ENCODE measurements around the gene UBP1.
"Not testable (repeated sequence)": the region's sequence is repeated elsewhere in the genome, so short reads cannot be mapped to it uniquely, and the experiment has no call there.

Gene UBP1, protein sequence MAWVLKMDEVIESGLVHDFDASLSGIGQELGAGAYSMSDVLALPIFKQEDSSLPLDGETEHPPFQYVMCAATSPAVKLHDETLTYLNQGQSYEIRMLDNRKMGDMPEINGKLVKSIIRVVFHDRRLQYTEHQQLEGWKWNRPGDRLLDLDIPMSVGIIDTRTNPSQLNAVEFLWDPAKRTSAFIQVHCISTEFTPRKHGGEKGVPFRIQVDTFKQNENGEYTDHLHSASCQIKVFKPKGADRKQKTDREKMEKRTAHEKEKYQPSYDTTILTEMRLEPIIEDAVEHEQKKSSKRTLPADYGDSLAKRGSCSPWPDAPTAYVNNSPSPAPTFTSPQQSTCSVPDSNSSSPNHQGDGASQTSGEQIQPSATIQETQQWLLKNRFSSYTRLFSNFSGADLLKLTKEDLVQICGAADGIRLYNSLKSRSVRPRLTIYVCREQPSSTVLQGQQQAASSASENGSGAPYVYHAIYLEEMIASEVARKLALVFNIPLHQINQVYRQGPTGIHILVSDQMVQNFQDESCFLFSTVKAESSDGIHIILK

DNA sequence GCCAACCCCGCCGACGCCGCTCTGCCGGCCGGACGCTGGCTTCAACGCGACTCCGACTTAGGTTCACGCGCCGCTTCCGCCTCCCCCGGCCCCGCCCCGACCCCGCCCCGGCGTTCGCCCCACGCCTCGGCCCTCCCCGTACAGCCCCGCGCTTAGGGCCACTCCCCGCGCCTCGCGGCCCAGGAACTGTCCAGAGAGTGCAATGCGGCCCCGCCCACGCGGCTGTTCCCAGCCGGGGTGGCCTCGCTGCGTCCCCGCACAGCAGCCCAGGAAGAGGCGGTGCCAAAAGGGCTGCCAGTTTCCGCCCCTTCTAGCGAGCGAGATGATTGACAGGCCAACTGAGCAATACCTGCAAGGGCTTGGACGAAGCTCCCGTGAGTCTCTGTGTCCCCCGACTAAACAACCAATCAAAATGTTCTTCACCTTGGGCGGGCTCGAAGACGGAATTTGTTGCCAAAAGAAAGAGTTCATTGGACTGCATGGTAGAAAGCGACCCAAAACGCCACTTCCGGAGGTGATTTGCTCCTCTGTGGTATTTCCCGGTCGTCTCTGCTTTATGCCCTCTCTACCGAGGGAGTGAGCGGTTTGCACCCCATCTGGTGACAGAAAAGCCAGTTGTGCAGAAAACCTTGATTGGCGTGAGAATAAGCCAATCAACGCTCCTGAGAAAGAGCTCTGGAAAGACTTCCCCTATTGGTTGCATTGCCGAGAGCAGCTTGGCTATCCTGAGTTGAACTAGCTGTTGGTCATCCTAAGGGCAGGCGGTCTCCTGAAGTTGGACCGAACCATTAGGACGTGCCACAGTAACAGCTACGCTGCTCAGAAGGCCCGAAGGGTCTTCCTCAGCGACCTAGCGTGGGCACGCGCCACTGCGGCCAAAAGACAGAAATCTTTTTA lies at the start of gene UBP1:
TSS of gene UBP1 (minus strand) at position 78 of the 897 bp plus-strand sequence. CDS start 557 bp downstream, outside the sequence.
- peak; percentile 100 for DNase-seq

DNA sequence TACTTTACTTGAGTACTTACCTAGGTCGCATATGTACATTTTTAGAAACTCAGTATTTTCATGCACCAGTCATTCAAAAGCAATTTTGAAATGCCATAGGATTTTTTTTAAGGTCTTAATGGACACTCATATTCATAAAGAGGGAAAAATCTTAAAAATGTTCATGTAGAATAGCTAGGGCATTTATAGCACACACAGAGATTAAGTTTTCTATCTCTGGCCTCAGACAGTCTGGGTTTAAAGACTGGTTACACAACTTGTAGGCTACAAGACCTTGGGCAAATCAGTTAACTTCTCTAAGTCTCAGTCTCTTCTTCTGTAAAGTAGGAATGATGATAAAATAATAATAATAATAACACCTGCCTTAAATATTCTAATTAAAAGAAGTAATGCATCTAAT lies 48.5 kb upstream of the UBP1 start:
- DNase-seq: no peak

DNA sequence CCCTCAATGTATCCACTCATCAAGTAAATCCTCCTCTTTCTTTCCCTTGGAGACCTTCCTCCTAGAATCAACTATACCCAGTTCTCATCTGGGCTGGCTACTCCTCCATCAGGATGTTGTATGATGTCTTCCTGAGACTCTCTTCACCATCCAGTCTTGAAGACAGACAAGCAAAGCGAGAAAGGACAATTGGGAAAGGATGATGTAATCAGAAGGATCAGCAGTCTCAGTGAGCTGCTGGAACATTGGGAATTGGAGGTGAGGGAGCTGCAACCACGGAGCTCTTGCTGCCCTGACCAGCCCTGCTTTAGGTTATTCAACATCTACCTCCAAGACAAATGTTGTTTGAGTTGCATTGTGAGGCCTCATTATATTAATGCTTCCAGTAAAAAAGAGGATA lies 48.0 kb upstream of the UBP1 start:
- DNase-seq: no peak

DNA sequence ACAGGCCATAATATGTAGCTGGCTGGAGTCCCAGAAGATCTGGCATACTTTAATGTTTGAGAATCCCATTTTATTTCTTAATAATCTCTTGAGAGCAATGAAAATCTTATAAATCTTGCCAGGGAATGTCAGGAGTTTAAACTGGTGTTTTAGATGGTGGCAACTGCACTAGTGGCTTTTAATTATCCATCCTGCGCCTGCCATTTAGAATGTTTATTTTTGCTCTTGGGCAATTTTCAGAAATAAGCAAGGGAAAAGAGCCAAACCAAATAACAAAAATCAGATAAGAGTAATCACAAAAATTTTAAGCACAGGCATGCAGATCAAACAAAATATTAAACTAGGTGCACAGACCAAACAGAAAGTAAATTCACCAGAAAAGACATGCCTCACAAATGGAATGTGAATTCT lies 41.9 kb upstream of the UBP1 start:
- no peak for DNase-seq

DNA sequence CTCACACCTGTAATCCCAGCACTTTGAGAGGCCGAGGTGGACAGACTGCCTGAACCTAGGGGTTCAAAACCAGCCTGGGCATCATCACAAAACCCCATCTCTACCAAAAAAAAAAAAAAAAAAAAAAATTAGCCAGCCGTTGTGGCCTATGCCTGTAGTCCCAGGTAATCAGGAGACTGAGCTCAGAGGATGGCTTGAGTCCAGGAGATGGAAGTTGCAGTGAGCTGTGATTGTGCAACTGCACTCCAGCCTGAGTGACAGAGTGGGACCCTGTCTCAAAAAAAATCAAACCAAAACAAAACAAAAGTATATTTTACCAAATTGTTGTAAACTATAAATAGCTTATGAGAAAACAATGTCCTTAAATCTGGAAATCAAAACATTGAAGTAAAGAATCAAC lies 34.7 kb upstream of the UBP1 start:
- no peak for DNase-seq

DNA sequence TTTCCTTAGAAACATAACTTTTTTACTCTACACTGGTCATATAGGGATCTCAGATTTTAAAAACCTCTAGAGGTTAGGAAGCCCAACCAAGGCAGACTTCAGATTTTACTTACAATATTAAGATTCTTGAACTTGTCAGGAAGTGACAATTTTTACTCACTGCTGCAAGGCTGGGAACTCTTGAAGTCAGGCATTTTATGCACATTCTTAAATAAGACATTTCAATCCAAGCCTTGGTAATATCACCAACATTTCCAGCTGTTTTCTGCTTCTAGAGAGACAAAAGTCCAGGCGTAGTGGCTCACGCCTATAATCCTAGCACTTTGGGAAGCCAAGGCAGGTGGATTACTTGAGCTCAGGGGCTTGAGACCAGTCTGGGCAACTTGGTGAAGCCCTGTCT lies 33.6 kb upstream of the UBP1 start:
- DNase-seq: no peak

DNA sequence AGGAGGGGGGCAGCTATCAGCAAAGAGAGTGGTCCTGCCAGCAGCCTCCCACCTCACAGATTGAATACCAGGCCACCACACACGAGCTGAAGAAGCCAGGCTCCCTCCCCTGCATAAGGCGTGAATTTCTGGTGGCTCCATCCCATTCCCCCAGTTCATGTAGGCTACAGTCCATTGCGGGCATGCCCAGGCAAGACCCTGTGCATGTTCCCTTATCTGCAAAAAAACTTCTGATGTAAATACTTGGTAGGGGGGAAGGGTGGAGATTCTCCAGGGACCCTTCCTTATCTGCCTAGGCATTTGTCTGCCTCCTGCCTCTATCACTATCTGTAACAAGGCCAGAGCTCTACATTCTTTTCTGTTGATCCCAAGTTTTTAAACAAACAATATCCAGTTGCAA lies 27.6 kb upstream of the UBP1 start:
- no peak for DNase-seq

DNA sequence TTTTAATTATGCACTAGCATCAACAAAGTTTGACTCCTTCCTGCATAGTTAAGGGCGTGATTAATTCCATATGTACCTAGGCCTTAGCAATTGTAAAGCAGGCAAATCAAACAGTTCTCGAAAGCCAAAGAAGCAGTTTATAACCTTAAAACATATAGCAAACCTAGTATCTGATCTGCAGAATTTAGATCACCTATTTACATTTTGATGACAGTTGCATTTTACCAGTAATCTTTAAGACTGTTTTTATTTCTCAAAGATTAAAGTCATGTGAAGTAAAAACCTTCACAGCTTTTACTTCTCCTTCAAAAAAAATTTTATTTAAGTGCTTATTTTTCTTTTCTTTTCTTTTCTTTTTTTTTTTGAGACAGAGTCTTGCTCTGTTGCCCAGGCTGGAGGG lies 20.9 kb upstream of the UBP1 start:
- no peak for DNase-seq

DNA sequence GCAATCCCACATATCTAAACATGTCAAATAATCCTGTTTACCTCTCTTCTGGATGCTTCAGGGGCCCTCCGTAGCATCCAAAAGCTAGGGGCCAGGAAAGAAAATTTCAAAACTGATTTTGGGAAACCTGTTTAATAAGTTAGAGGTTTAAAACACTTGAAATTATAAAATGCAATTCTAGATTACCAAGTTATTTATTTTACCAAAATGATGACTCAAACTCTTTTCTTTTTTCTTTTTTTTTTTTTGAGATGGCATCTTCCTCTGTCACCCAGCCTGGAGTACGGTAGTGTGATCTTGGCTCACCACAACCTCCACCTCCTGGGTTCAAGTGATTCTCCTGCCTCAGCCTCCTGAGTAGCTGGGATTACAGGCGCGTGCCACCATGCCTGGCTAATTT lies 19.4 kb upstream of the UBP1 start:
- DNase-seq: not testable (repeated sequence)

DNA sequence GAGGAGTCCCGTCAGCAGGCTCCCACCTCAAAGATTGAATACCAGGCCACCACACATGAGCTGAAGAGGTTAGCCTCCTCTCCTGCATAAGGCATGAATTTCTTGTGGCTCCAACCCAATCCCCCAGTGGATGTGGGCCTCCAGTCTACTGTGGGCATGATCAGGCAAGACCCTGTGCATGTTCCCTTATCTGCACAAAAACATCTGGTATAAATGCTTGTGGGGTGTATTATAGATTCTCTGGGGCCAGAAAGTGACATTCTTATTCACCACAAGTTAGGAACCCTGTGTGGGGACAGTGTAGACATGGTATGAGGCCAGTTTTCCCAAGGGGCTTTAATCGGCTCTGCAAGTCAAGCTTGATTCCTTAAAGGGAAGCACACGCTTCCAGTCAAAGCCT lies 18.2 kb upstream of the UBP1 start:
- DNase-seq: no peak

DNA sequence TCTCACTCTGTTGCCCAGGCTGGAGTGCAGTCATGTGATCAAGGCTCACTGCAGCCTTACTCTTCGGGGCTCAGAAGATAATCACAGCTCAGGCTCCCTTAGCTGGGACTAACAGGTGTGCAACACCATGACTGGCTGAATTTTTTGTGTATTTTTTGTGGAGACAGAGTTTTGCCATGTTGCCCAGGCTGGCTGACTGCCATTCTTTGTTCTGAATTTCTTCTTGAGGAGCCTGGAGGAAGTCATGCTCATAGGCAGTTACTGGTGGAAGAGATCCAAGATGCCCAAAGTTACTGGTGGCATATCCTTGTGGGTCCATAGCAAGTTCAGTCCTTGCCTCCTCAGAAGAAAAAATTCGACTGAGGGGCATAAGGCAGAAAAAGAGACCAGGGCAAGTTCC lies 16.6 kb upstream of the UBP1 start:
- no peak for DNase-seq

DNA sequence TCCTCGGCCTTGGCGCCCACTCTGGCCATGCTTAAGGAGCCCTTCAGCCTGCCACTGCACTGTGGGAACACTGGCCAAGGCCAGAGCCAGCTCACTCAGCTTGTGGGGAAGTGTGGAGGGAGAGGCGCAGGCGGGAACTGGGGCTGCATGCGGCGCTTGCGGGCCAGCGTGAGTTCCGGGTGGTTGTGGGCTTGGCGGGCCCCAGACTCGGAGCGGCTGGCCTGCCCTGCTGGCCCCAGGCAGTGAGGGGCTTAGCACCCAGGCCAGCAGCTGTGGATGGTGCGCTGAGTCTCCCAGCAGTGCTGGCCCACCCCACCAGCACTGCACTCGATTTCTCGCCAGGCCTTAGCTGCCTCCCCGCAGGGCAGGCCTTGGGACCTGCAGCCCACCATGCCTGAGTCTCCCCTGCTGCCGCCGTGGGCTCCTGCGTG lies 13.1 kb upstream of the UBP1 start:
- no peak for DNase-seq

DNA sequence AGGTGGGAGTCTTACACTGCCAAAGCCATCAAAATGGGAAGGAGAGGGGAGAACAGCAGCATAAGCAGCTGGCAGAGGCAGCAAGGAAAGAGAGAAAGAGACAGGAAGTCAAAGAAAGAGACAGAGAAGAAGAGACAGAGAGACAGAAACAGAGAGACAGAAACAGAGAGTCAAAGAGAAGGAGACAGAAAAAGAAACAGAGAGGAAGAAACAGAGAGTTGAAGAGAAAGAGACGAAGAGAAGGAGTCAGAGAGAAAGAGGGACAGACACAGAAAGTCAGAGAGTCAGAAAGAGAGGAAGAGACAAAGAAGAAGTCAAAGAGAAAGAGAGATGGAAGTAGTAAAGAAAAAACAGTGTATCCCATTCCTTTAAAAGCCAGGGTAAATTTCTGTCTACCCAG lies 11.8 kb upstream of the UBP1 start:
- DNase-seq: not testable (repeated sequence)

DNA sequence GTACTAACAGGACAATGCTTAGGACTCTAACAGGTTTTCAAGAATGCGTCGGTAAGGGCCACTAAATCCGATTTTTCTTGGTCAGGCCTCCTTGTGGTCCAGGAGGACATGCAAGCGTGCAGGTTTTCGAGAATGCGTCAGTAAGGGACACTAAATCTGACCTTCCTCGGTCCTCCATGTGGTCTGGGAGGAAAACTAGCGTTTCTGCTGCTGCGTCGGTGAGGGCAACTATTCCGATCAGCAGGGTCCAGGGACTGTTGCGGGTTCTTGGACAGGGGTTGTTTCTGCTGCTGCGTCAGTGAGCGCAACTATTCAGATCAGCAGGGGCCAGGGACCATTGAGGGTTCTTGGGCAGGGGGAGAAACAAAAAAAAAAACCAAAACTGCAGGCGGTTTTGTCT lies 7.8 kb upstream of the UBP1 start:
- no peak for DNase-seq

DNA sequence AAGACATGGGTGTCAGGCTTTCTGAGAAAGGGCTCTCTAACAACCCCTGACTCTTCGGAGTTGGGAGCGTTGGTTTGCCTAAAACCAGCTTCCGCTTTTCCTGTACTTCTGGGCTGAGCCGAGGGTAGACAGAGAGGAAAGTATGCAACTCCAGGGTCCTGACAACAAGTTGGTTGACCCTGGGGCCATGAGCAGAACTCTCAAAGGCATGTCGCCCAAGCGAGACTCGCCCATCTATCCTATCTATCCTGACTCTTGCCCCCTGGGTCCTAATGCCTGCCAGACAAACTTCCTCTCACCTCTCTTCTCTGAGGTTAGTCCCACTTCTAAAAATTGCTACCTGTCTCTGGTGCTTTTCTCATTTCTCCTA lies 7.0 kb upstream of the UBP1 start:
- not testable (repeated sequence) for DNase-seq

DNA sequence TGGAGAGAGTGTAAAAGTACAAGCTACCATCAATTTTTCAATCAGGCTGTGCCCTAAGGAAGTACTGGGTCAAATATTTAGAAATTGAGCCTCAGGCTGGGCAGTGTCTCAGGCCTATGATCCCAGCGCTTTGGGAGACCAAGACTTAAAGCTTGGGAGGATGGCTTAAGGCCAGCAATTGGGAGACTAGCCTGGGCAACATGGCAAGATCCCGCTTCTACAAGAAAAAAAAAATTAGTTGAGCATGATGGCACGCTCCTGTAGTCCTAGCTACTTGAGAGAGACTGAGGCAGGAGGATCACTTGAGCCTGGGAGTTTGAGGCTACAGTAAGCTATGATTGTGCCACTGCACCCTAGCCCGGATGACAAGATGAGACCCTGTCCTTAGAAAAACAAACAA lies 2.0 kb upstream of the UBP1 start:
- DNase-seq: no peak

DNA sequence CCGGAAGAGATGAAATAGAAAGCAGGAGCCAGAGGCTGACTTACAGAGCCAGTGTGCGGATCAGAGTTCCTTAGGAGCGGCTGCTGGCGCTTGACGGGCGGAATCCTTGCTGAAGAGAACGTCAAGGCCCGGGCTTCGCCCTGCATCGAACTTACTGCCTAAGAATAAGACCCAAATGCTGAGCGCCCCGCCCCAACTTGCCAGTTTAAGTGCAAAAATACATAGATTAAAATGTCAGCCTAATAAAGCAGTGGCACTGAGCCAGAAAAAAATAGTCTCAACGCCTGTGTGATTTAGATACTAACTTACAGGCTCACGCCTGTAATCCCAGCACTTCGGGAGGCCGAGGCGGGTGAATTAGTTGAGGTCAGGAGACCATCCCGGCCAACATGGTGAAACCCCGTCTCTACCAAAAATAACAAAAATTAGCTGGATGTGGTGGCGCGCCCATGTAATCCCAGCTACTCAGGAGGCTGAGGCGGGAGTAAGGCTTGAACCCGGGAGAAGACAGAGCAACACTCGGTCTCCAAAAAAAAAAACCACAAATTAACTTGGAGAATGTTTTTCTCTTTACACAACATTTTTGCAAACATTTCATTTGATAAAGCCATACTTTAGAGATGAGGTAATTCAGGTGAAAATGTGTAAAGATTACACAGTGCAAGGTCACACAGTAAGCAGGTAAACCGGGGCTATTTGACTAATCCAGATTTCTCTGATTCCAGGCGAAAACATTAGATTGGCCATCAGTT lies 1.2 kb upstream of the UBP1 start:
- DNase-seq: no peak

DNA sequence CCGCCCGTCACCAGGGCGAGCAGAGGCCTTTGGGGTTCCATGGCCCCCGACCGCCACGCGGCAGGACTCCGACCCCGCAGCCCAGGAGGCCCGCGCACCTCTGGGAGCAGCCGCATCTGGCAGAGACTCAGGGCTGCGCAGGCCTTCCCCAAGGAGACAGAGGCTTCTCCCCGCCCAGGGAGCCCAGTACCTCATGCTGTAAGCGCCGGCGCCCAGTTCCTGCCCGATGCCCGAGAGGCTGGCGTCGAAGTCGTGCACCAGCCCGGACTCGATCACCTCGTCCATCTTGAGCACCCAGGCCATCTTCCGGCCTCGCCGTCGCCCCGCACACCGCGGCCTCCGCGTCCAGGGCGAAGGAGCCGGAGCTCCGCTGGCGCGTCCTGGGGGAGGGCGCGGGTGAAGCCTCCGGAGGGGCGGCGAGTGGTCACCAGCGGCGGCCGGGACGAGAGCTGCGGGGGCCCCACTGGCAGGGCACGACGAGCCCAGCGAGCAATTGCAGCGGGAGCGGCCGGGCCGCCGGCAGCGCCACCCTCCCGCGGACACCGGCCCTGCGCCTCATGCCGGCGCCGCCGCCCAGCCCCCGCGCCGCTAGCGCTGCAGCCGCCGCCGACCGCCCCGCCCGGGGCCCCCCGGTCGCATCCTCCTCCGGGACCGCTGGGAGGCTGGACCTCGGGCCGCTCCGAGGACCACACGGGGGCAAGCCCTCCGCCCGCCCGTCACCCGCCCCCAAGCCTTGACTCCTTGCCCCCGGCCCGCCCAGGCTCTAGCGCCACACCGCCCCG lies 468 bp downstream of the UBP1 start:
- peak; percentile 58 for DNase-seq

DNA sequence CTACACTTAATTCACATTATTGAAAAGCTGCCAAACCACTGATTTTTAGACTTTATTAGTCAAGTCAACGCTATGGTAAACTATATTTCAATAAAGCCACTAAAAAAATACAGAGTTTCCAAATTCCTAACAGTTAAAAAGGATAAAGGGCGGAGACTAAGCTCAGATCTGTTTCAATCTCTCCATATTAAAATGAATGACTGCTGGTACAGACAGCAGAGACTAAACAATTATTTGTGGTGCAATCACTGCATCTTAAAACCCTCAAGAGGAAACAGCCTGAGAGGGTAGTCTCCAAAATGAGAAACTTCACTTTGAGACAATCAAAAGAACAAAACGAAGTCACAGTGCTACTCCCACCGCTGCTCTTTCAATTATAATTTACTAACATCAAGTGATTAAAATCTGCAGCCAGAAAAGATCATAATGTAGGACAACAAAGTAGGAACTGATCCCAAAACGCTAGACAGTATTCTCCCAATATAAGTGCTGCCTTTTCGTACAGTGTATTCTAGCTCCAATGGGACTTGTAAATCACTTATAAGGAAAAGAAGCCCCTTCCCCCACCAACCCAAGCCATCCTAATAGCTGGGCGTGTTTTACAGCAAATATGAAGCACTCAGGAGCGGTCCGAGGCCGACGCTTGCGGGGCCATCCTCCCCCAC lies 1.2 kb downstream of the UBP1 start:
- no peak for DNase-seq

DNA sequence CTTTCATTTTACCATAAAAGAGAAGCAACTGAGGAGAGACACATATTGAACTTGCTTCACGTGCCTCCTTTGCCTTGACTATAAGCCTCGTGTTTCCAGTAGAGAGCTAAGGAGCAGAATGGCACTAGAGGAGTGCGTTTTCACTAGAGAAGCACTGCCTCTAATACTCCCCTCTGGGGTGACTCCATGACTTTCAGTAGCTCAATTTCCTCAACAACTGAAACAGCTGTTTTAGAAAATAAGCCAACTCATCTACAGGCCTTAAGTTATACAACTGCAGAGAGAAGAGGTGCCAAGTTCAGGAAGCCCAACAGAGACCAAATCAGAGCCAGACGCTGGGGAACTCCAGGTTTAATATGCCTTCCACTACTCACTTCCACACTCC lies 1.9 kb downstream of the UBP1 start:
- peak; percentile 32 for DNase-seq

DNA sequence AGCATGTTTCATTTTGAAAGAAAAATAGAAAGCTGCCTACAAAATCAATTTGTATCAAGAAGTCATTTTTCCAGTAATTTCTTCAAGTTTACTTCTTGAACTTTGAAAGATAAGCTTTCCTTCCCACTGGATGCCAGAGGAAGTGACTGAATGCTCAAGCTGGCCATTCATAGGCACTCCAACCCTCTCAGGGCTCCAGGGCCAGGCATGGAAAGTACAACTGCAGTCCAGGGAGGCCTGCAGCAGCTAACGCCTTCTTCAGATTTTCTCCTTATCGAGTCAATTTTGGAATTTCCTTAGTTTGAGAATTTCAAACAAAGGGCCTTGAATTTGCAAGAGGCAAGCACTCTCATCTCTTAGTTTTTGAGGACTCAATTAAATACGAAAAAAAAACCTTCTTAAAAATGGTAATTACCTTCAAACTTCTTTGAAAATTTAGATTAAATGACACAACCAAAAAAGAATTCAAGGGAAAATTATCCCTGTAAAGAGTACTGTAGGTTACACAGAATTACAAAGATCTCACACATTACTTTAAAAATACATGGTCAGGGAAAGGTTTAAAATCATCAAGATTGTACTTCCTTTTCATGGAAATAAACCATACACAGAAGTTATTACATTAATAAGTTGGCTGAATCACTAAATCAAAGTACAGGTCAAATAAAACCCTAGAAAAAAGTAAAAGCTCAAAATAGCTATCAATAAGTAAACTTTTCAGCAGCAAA lies 2.5 kb downstream of the UBP1 start:
- no peak for DNase-seq

Measured in activated CD4-positive, alpha-beta T cell treated with anti-CD3 and anti-CD28 coated beads, Interleukin-2, Interleukin-6, amounts not matched to agents 100 ng/mL and 50 ng/mL, durations not matched to agents 16 hours and 8 hours (primary cell).